BE2C (cell line): ENCODE measurements around the gene TXNDC5.

ENCODE experiments used
- DNase-seq: peaks from one replicate; pipeline ENCODE4 v3.0.0-alpha.2; 2020
- H3K27me3 ChIP-seq: fragments of 250-450 bp; sonication (Bioruptor Pico); 2 replicates; pipeline ENCODE4 v1.5.1; 2020; ENCODE audit warnings: mild to moderate bottlenecking
- H3K36me3 ChIP-seq: fragments of 250-450 bp; sonication (Bioruptor Pico); 2 replicates; pipeline ENCODE4 v1.5.1; 2020; ENCODE audit warnings: mild to moderate bottlenecking
- H3K4me1 ChIP-seq: fragments of 250-450 bp; sonication (Bioruptor Pico); 2 replicates; pipeline ENCODE4 v1.5.1; 2020
- H3K4me3 ChIP-seq: 2 replicates; pipeline ENCODE4 v1.5.1; 2011; ENCODE audit warnings: low read depth, low read length
- H3K9me3 ChIP-seq: fragments of 250-450 bp; sonication (Bioruptor Pico); 2 replicates; pipeline ENCODE4 v1.5.1; 2020
- TF ChIP-seq, protein P1 (sequence below): IDR thresholded peaks from 2 replicates; pipeline ENCODE4 v1.5.1; 2012; ENCODE audit warnings: mild to moderate bottlenecking, low read depth, low read length

TXNDC5 gene

DNA sequence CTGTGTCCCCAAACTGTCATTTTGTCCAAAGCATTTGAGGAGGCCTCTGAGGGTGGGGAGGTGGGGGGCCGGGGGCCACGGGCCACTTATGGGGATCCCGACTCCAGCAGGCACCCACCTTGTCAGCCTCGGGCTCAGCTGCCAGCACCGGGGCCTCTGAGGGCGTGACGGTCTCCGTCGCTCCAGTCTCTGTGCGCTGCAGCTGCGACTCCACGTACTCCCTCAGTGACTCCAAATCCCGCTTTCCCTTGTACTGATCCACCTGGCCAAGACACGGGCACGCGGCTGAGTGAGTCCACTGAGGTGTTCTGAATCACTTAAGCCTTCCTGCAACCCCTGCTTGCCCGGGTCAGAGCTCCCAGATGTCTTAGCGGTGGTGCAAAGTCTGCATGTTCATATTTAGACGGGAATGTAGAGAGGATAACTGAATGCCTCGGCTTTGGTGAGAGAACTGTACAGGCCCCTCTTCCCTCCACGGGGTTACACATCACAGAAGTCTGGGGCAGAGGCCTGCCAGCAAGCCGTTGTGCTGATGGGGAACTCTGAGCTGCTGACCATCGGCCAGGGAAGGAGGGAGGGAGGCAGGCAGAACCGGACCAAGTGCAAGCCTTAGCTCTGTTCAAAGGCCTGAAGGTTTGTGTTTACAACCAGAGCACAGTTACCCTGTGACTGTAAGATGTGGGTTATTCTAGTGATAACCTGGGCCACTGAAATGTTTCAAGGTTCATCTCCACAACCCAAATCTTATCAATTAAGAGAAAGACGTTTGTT lies 21.8 kb downstream of the TXNDC5 start:
- TF ChIP-seq, protein P1, sequence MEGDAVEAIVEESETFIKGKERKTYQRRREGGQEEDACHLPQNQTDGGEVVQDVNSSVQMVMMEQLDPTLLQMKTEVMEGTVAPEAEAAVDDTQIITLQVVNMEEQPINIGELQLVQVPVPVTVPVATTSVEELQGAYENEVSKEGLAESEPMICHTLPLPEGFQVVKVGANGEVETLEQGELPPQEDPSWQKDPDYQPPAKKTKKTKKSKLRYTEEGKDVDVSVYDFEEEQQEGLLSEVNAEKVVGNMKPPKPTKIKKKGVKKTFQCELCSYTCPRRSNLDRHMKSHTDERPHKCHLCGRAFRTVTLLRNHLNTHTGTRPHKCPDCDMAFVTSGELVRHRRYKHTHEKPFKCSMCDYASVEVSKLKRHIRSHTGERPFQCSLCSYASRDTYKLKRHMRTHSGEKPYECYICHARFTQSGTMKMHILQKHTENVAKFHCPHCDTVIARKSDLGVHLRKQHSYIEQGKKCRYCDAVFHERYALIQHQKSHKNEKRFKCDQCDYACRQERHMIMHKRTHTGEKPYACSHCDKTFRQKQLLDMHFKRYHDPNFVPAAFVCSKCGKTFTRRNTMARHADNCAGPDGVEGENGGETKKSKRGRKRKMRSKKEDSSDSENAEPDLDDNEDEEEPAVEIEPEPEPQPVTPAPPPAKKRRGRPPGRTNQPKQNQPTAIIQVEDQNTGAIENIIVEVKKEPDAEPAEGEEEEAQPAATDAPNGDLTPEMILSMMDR = no peak
- Histone ChIP-seq H3K4me3 (no peak overlapping the region), H3K4me1 (no peaks in the 10 kb centered on the region), H3K27me3 (no peaks in the 10 kb centered on the region), H3K9me3 (no peaks in the 10 kb centered on the region), H3K36me3 (peaks cover 96% of the 10 kb centered on the region)
- no peak for DNase-seq

DNA sequence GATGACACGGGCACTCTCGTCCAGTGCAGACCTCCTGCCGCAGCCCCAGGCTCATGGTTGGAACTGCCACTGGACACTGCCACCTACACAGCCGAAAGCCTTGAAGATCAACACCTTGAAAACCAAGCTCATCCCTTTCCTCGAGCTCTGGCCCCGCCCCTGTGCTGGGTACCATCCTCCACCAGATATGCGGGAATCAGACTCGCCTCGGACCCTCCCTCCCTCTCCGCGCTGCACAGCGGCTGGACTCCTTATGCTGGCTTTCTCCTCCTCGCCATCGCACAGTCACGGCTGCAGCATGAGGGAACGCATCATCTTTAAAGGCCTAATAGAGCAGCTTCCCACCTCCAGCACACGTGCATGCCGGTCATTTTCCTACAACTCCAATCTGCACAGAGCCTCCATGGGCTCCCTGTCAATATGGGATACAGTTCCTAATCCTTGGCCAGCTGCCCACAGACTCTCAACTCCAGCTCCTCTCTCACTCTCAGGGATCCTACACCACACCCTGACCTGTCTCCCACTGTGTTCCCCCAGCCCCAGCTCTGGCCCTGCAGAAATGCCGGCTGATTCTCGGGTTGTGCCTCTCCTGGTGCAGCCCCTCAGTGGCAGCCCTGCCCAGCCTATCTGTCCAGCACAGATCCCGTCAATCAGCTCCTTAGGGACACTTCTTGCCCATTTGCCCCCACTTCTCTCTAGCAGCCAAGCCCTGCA lies 23.2 kb downstream of the TXNDC5 start:
- Histone ChIP-seq H3K9me3 (no peaks in the 10 kb centered on the region), H3K4me3 (no peak overlapping the region), H3K27me3 (no peaks in the 10 kb centered on the region), H3K4me1 (no peaks in the 10 kb centered on the region), H3K36me3 (peaks cover 96% of the 10 kb centered on the region)
- TF ChIP-seq, protein P1 = no peak
- DNase-seq = no peak

DNA sequence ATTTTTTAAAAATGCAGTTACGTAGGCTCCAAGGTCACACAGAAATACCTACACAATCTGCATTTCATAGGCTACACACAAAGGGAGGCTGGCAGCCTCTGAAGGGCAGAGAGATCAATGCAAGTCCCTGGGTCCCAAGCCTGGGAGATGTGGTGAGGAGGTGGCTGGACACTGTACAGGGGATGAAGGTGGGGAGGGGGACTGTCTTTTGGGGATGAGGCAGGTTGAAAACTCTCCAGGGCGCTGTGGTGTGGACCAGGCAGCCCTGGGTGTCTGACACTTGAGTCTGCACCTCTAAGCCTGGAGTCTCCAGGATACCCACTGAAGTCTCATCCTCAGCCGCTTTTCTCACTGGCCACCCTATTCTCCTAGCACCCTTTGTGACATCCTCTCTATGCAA lies 24.5 kb downstream of the TXNDC5 start:
- H3K36me3 ChIP-seq = peaks cover 96% of the 10 kb centered on the region

DNA sequence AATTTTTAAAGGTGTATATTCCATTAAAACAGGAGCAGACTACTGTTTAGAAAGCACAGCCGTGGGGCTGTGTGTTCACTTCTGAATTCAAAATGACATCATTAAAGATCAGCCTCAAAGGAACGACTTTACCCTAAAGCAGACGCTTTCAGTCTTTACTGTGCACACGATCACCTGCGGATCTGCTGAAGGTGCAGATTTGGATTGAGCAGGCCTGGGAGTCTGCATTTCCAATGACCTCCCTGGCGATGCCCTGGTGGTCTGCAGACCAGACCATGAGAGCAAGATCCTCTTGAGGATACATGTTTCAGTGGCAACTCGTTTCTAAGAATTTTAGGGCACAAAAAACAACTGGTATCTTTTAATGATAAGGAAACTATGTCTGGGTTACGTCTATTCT lies 27.2 kb downstream of the TXNDC5 start:
- TF ChIP-seq, protein P1 = no peak
- H3K36me3 ChIP-seq = peaks cover 71% of the 10 kb centered on the region
- H3K9me3 ChIP-seq = no peaks in the 10 kb centered on the region
- no peak overlapping the region for H3K4me3 ChIP-seq
- H3K27me3 ChIP-seq = no peaks in the 10 kb centered on the region
- no peak for DNase-seq
- no peaks in the 10 kb centered on the region for H3K4me1 ChIP-seq

More for the DNA sequence above, 24.5 kb downstream of the TXNDC5 start:
- DNase-seq = no peak
- no peak overlapping the region for H3K4me3 ChIP-seq
- no peaks in the 10 kb centered on the region for H3K27me3 ChIP-seq
- no peaks in the 10 kb centered on the region for H3K9me3 ChIP-seq
- no peaks in the 10 kb centered on the region for H3K4me1 ChIP-seq
- TF ChIP-seq, protein P1 = no peak

DNA sequence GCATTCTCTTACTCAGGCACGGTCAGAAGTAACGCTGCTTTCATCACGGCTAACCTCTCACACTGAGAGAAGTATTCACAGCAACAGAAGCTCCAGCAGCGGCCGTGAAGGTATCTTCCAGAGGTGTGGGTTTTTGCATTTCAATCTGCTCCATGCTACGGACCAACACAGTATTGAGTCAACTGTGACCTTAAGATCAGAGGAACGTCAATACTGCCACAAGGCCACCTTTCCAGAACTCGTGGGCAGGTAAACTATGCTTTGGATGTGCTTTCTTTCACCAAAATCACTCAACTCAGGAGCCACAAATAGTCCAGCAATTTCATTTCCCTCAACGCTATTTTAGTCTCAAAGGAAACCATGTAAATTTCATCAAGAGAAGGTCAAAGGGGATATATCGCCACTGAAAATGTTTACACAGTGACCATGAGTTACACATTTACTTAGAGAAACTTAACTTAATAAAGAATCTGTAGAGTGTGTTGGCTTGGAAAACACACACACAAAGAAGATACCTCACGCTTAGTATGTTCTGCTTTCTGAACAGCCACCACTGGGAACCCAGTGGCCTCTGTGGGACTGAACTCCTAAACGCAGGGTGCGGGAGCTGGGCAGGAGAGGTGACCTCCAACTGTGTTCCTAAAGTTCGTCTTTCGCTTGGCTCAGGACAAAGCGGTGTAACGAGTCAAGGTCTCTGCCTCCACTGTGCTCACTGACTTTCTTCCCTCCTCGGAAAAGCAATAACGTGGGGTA lies 27.9 kb downstream of the TXNDC5 start:
- no peaks in the 10 kb centered on the region for H3K9me3 ChIP-seq
- DNase-seq = no peak
- TF ChIP-seq, protein P1 = no peak
- no peaks in the 10 kb centered on the region for H3K27me3 ChIP-seq
- H3K4me1 ChIP-seq = no peaks in the 10 kb centered on the region
- no peak overlapping the region for H3K4me3 ChIP-seq
- H3K36me3 ChIP-seq = peaks cover 65% of the 10 kb centered on the region
